H4 (cell line): Measurements from ENCODE around the gene LDLRAD4. TPM values are rescaled to one million over a fixed set of nuclear protein-coding genes. Genes with fewer than 3 reads are reported as not detected.

Experiments used
- DNase-seq: peaks from one replicate; pipeline ENCODE4 v3.0.0-alpha.2; 2015; ENCODE audit warnings: low spot score
- total RNA-seq: library from RNA; depleted of rRNA; stranded (reverse); fragments of >200 nt; shearing (Covaris generic); gene quantifications from 2 replicates; pipeline ENCODE4 v1.2.3, GENCODE V29; 2014

LDLRAD4 gene
- total RNA-seq, 1 experiment from 2014 or later, result 6.9 TPM

GRCh38 chr18:13446610-13447461 lies 228.3 kb downstream of the LDLRAD4 start:
- no peak for DNase-seq

GRCh38 chr18:13447621-13448334 lies 229.2 kb downstream of the LDLRAD4 start:
- peak; percentile 18 for DNase-seq

GRCh38 chr18:13448335-13448795 lies 229.8 kb downstream of the LDLRAD4 start:
- DNase-seq, result no peak

GRCh38 chr18:13449651-13450050 lies 231.1 kb downstream of the LDLRAD4 start:
- no peak for DNase-seq

GRCh38 chr18:13450289-13451212 lies 232.0 kb downstream of the LDLRAD4 start:
- DNase-seq, result no peak

GRCh38 chr18:13451213-13451540 lies 232.6 kb downstream of the LDLRAD4 start:
- DNase-seq, result no peak

- no peak for DNase-seq
Observed at GRCh38 chr18:13451661-13452387, 233.3 kb downstream of the LDLRAD4 start.

GRCh38 chr18:13452388-13452811 lies 233.8 kb downstream of the LDLRAD4 start:
- peak; percentile 60 for DNase-seq

- DNase-seq, result no peak
Observed at GRCh38 chr18:13452871-13453680, 234.5 kb downstream of the LDLRAD4 start.

GRCh38 chr18:13453714-13454113 lies 235.2 kb downstream of the LDLRAD4 start:
- no peak for DNase-seq

- no peak for DNase-seq
Observed at GRCh38 chr18:13454363-13455150, 236.0 kb downstream of the LDLRAD4 start.

GRCh38 chr18:13455471-13455870 lies 236.9 kb downstream of the LDLRAD4 start:
- no peak for DNase-seq

GRCh38 chr18:13455960-13456481 lies 237.5 kb downstream of the LDLRAD4 start:
- no peak for DNase-seq

- no peak for DNase-seq
Observed at GRCh38 chr18:13456736-13457271, 238.2 kb downstream of the LDLRAD4 start.

- DNase-seq, result no peak
Observed at GRCh38 chr18:13457327-13457726, 238.8 kb downstream of the LDLRAD4 start.

- no peak for DNase-seq
Observed at GRCh38 chr18:13460946-13461345, 242.4 kb downstream of the LDLRAD4 start.

GRCh38 chr18:13461469-13461868 lies 242.9 kb downstream of the LDLRAD4 start:
- DNase-seq, result no peak

GRCh38 chr18:13461936-13462335 lies 243.4 kb downstream of the LDLRAD4 start:
- no peak for DNase-seq

- DNase-seq, result no peak
Observed at GRCh38 chr18:13462686-13463085, 244.1 kb downstream of the LDLRAD4 start.
